HEK293 (cell line): ENCODE measurements around the gene TRPM2.

Experiments
- CTCF ChIA-PET: fragments of 350-600 bp; formaldehyde crosslinking; extraction: SDS; loops from one replicate; lab custom pipeline; 2021; ENCODE audit warnings: antibody characterized with exemption; lab: Yijun Ruan, JAX
- POLR2A ChIA-PET: fragments of 300-600 bp; formaldehyde crosslinking; extraction: SDS; loops from one replicate; lab custom pipeline; 2020; ENCODE audit warnings: antibody characterized with exemption, inconsistent platforms; lab: Yijun Ruan, JAX
- H3K27ac ChIP-seq: fragments of 200-500 bp; sonication (Bioruptor generic); 2 replicates; pipeline ENCODE4 v1.5.1; 2014; ENCODE audit warnings: low read depth, low read length, control low read depth, inconsistent platforms; ENCODE audit errors: extremely low read depth
- H3K36me3 ChIP-seq, 2 experiments: fragments of 200-500 bp in 1 of 2; sonication (Bioruptor generic) in 1 of 2; 1 replicate in 1 of 2; 2 replicates in 1 of 2; pipeline ENCODE4 v1.5.1; 2014 to 2017; ENCODE audit warnings: inconsistent platforms in 2 of 2, low read length in 2 of 2; ENCODE audit not compliant: control insufficient read depth in 2 of 2, insufficient read depth in 1 of 2
- H3K4me1 ChIP-seq: fragments of 200-500 bp; sonication (Bioruptor generic); 2 replicates; pipeline ENCODE4 v1.5.1; 2014; ENCODE audit warnings: mild to moderate bottlenecking, low read length, inconsistent platforms; ENCODE audit not compliant: control insufficient read depth, insufficient read depth
- H3K4me3 ChIP-seq: 2 replicates; pipeline ENCODE4 v1.5.1; 2011; ENCODE audit warnings: low read depth, mild to moderate bottlenecking, control low read depth, low read length, moderate library complexity
- H3K9me3 ChIP-seq: fragments of 200-500 bp; sonication (Bioruptor generic); 2 replicates; pipeline ENCODE4 v1.5.1; 2014; ENCODE audit warnings: low read depth, low read length, inconsistent platforms; ENCODE audit not compliant: control insufficient read depth, insufficient read depth
- KLF1 ChIP-seq: fragments of 450-650 bp; formaldehyde crosslinking; IDR thresholded peaks from 2 replicates; pipeline ENCODE4 v1.5.1; 2016; ENCODE audit warnings: missing biosample characterization, missing genetic modification characterization
- MZF1 ChIP-seq: fragments of 450-650 bp; formaldehyde crosslinking; IDR thresholded peaks from 2 replicates; pipeline ENCODE4 v1.5.1; 2017; ENCODE audit warnings: missing biosample characterization, missing genetic modification characterization, borderline replicate concordance
- TCF7L2 ChIP-seq: IDR thresholded peaks from 2 replicates; pipeline ENCODE4 v1.6.1; 2011; ENCODE audit warnings: low read depth, mild to moderate bottlenecking, inconsistent platforms, low read length, moderate library complexity, borderline replicate concordance
- ZBTB48 ChIP-seq: fragments of 450-650 bp; formaldehyde crosslinking; IDR thresholded peaks from 2 replicates; pipeline ENCODE4 v1.5.1; 2016; ENCODE audit warnings: missing biosample characterization, missing genetic modification characterization
- ZNF37A ChIP-seq: fragments of 450-650 bp; IDR thresholded peaks from 2 replicates; pipeline ENCODE4 v1.5.1; 2018; ENCODE audit warnings: missing biosample characterization, missing genetic modification characterization
- ZNF677 ChIP-seq: fragments of 450-650 bp; IDR thresholded peaks from 2 replicates; pipeline ENCODE4 v1.5.0; 2018; ENCODE audit warnings: missing biosample characterization, mild to moderate bottlenecking, missing genetic modification characterization, moderate library complexity
- ZNF792 ChIP-seq: fragments of 450-650 bp; formaldehyde crosslinking; IDR thresholded peaks from 2 replicates; pipeline ENCODE4 v1.5.1; 2016; ENCODE audit warnings: missing biosample characterization, missing genetic modification characterization
- TF ChIP-seq, protein P1 (sequence below): fragments of 450-650 bp; formaldehyde crosslinking; conservative IDR thresholded peaks from 2 replicates; pipeline ENCODE4 v1.5.1; 2016; ENCODE audit warnings: low read depth, missing biosample characterization, missing genetic modification characterization
- TF ChIP-seq, protein P2 (sequence below): fragments of 450-650 bp; formaldehyde crosslinking; IDR thresholded peaks from 2 replicates; pipeline ENCODE4 v1.5.1; 2016; ENCODE audit warnings: missing biosample characterization, missing genetic modification characterization
- TF ChIP-seq, protein P3 (sequence below): fragments of 450-650 bp; IDR thresholded peaks from 2 replicates; pipeline ENCODE4 v1.5.1; 2018; ENCODE audit warnings: missing biosample characterization, missing genetic modification characterization

The TRPM2 gene

DNA sequence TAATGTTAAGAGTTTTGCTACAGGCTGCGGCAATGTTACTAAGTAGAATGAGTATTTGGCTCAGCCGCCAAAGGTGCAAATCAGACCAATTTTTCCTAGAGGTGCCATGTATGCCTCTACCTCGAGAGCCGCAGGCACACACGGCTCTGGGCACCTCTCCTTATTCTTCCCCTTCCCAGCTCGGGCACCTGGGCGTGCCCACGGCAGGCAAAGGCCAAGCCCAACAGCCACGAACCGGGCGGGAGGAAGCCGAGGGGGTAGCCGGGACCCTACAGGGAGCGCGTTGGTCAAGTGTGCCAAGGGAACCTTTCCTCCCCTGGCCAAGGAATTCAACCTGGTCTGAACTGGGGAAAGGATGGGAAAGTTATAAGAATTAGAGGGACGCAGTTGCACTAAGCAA lies 132.9 kb downstream of the TRPM2 start:
- no peak for TF ChIP-seq TCF7L2
- CTCF ChIA-PET, result no interaction called here
- POLR2A ChIA-PET, result no interaction called here
- Histone ChIP-seq H3K4me1 (no peaks in the 10 kb centered on the region), H3K4me3 (no peak overlapping the region), H3K36me3 (no peaks in the 10 kb centered on the region), H3K27ac (no peak overlapping the region), H3K9me3 (no peaks in the 10 kb centered on the region)

DNA sequence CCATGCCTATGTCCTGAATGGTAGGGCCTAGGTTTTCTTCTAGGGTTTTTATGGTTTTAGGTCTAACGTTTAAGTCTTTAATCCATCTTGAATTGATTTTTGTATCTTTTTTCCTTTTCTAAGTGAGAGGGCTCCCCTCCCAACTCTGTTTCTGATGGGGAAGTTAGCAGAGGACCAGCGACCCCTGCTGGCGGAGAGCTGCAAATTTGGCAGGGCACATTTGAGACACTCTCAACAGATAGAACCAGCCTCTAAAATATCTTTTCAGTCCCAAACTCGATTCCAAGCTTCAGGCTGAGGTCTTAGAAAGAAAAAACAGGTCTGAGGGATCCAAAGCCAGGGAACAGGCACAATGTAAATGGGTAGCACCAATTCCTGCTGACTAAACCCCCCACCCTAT lies 134.4 kb downstream of the TRPM2 start:
- no peaks in the 10 kb centered on the region; the same call in 1 of the 2 replicates for H3K9me3 ChIP-seq
- CTCF ChIA-PET, result interaction anchor here (0.6 to 0.9 kb wide), 6 partner anchors 11 to 1475 kb away, joined by 3 to 8 read pairs (median 3); no protein-coding TSS in a partner anchor

GRCh38 chr21:44489962-44490361 lies 136.5 kb downstream of the TRPM2 start:
- TF ChIP-seq, protein P1, sequence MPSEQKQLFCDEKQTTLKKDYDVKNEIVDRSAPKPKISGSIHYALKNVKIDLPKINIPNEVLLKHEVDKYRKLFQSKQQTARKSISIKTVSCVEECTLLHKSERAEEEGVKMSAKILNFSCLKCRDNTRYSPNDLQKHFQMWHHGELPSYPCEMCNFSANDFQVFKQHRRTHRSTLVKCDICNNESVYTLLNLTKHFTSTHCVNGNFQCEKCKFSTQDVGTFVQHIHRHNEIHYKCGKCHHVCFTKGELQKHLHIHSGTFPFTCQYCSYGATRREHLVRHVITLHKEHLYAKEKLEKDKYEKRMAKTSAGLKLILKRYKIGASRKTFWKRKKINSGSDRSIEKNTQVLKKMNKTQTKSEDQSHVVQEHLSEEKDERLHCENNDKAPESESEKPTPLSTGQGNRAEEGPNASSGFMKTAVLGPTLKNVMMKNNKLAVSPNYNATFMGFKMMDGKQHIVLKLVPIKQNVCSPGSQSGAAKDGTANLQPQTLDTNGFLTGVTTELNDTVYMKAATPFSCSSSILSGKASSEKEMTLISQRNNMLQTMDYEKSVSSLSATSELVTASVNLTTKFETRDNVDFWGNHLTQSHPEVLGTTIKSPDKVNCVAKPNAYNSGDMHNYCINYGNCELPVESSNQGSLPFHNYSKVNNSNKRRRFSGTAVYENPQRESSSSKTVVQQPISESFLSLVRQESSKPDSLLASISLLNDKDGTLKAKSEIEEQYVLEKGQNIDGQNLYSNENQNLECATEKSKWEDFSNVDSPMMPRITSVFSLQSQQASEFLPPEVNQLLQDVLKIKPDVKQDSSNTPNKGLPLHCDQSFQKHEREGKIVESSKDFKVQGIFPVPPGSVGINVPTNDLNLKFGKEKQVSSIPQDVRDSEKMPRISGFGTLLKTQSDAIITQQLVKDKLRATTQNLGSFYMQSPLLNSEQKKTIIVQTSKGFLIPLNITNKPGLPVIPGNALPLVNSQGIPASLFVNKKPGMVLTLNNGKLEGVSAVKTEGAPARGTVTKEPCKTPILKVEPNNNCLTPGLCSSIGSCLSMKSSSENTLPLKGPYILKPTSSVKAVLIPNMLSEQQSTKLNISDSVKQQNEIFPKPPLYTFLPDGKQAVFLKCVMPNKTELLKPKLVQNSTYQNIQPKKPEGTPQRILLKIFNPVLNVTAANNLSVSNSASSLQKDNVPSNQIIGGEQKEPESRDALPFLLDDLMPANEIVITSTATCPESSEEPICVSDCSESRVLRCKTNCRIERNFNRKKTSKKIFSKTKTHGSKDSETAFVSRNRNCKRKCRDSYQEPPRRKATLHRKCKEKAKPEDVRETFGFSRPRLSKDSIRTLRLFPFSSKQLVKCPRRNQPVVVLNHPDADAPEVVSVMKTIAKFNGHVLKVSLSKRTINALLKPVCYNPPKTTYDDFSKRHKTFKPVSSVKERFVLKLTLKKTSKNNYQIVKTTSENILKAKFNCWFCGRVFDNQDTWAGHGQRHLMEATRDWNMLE (tag by site-specific recombination), result no peak
- TF ChIP-seq KLF1 (tag by site-specific recombination), result peak; percentile 52
- H3K27ac ChIP-seq, result no peak overlapping the region
- H3K4me1 ChIP-seq, result no peaks in the 10 kb centered on the region
- ChIA-PET POLR2A (no interaction called here), CTCF (interaction anchor here (0.5 to 2.2 kb wide), 17 partner anchors 10 to 651 kb away, joined by 3 to 14 read pairs (median 4); no protein-coding TSS in a partner anchor)
- no peaks in the 10 kb centered on the region; the same call in 1 of the 2 replicates for H3K9me3 ChIP-seq
- no peaks in the 10 kb centered on the region for H3K36me3 ChIP-seq
- H3K4me3 ChIP-seq, result no peak overlapping the region

More for the DNA sequence above, 134.4 kb downstream of the TRPM2 start:
- TF ChIP-seq, protein P2, sequence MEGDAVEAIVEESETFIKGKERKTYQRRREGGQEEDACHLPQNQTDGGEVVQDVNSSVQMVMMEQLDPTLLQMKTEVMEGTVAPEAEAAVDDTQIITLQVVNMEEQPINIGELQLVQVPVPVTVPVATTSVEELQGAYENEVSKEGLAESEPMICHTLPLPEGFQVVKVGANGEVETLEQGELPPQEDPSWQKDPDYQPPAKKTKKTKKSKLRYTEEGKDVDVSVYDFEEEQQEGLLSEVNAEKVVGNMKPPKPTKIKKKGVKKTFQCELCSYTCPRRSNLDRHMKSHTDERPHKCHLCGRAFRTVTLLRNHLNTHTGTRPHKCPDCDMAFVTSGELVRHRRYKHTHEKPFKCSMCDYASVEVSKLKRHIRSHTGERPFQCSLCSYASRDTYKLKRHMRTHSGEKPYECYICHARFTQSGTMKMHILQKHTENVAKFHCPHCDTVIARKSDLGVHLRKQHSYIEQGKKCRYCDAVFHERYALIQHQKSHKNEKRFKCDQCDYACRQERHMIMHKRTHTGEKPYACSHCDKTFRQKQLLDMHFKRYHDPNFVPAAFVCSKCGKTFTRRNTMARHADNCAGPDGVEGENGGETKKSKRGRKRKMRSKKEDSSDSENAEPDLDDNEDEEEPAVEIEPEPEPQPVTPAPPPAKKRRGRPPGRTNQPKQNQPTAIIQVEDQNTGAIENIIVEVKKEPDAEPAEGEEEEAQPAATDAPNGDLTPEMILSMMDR, result 0 out of 2 replicates have a peak, but pooled peaks have one; percentile 14
- TF ChIP-seq KLF1 (tag by site-specific recombination) (no peak), ZBTB48 (tag by site-specific recombination) (no peak), MZF1 (no peak), ZNF37A (tag by site-specific recombination) (no peak)
- POLR2A ChIA-PET, result no interaction called here
- Histone ChIP-seq H3K4me1 (no peaks in the 10 kb centered on the region), H3K36me3 (no peaks in the 10 kb centered on the region), H3K4me3 (no peak overlapping the region), H3K27ac (no peak overlapping the region)

DNA sequence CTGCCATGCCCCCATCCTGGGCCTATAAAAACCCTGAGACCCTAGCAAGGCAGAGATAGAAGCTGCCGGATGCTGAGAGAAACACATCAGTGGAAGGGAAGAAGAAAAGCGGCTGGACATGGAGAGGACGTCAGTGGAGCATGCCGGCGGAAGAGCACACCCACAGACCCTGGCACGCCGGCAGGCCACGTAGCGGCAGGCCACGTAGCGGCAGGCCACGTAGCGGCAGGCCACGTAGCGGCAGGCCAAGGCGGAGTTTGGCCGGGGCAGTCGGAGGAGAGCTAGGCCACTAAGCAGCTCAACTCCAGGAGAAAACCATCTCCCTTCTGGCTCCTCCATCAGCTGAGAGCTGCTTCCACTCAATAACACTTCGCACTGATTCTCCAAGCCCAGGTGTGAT lies 137.0 kb downstream of the TRPM2 start:
- no peak for TF ChIP-seq ZNF792 (tag by site-specific recombination)
- TF ChIP-seq ZNF677, result no peak
- TF ChIP-seq, protein P3, sequence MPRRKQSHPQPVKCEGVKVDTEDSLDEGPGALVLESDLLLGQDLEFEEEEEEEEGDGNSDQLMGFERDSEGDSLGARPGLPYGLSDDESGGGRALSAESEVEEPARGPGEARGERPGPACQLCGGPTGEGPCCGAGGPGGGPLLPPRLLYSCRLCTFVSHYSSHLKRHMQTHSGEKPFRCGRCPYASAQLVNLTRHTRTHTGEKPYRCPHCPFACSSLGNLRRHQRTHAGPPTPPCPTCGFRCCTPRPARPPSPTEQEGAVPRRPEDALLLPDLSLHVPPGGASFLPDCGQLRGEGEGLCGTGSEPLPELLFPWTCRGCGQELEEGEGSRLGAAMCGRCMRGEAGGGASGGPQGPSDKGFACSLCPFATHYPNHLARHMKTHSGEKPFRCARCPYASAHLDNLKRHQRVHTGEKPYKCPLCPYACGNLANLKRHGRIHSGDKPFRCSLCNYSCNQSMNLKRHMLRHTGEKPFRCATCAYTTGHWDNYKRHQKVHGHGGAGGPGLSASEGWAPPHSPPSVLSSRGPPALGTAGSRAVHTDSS (tag by site-specific recombination), result no peak
- H3K9me3 ChIP-seq, result no peaks in the 10 kb centered on the region; the same call in 1 of the 2 replicates
- ChIA-PET POLR2A (no interaction called here), CTCF (interaction anchor here (0.5 to 2.2 kb wide), 11 partner anchors 10 to 646 kb away, joined by 3 to 14 read pairs (median 4); no protein-coding TSS in a partner anchor)
- H3K27ac ChIP-seq, result no peak overlapping the region
- H3K4me3 ChIP-seq, result no peak overlapping the region
- H3K4me1 ChIP-seq, result no peaks in the 10 kb centered on the region
- H3K36me3 ChIP-seq, result no peaks in the 10 kb centered on the region
